ENCODE measurements around the gene TIMM17A. TPM values are rescaled to one million over a fixed set of nuclear protein-coding genes. Genes with fewer than 3 reads are reported as not detected.

Gene TIMM17A
- total and polyA plus RNA-seq, 2 of the 4 experiments (the other 2 are of a cell fraction) = 80.4 to 87.3 TPM

DNA sequence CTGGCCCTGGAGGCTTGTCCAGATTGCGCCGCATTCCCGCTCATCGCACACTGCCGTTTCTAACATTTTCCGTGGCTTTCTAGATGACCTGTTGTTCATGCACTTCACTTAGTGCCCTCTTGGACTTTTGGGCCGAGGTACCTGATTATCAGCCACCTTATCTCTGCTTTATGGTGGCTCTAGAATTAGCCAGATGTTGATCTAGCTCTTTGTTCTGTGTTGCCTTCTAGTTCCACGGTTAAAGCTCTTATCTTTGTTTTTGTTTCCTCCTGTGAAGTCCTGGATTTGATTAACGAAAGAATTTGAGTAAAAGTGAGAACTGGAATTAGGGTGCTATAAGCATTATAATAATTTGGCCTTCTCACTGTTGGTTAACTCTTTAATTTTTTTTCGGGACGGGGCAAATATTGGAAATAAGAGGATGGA lies 28.1 kb downstream of the TIMM17A start:
- peak overlapping the region; percentile 89 for H3K56ac ChIP-seq (ENCODE audit: extremely low read depth, insufficient read depth, low read length)
- H4K8ac ChIP-seq (ENCODE audit: low read depth in 2 of 2, low read length in 2 of 2) = peak overlapping the region; percentile 10 to 94; a peak in 3 of 4 replicates
- peak overlapping the region; percentile 95 for H4K5ac ChIP-seq (ENCODE audit: low read depth, low read length)
- no TSS peak for BruUV-seq (replicated peaks)
- peaks cover 2% of the 10 kb centered on the region for H3K4me1 ChIP-seq (ENCODE audit: control insufficient read depth, insufficient read depth, low read length)
- ATAC-seq (ENCODE audit: low read depth) = no peak
- H3K36me3 ChIP-seq (ENCODE audit: control insufficient read depth, insufficient read depth, low read length) = no peaks in the 10 kb centered on the region
- H3K27me3 ChIP-seq (ENCODE audit: control insufficient read depth, insufficient read depth, low read length) = no peaks in the 10 kb centered on the region
- 0 out of 2 replicates have a peak overlapping the region, but pooled peaks have one; percentile 56 for H2BK120ac ChIP-seq (ENCODE audit: low read depth, low read length)
- H3K14ac ChIP-seq (replicated peaks; ENCODE audit: low read depth, low read length) = peak overlapping the region; percentile 98
- ChIA-PET POLR2A (ENCODE audit: unreplicated experiment) (no interaction called here), CTCF (interaction anchor here (1.5 kb wide), 1 partner anchor 87 kb away, joined by 6 read pairs; no protein-coding TSS in a partner anchor)
- TF ChIP-seq MAZ (IDR thresholded peaks at IDR 0.05; ENCODE audit: borderline replicate concordance, low read depth, low read length) (no peak), SMC3 (IDR thresholded peaks at IDR 0.05; ENCODE audit: low read depth, low read length) (no peak), RCOR1 (IDR thresholded peaks at IDR 0.05; ENCODE audit: insufficient replicate concordance, low read length) (no peak), CEBPB (IDR thresholded peaks at IDR 0.05; ENCODE audit: low read depth, low read length) (no peak), ELK1 (IDR thresholded peaks at IDR 0.05; ENCODE audit: borderline replicate concordance, low read depth, low read length) (no peak), NFE2L2 (IDR thresholded peaks at IDR 0.05; ENCODE audit: low read depth, low read length) (no peak), RAD21 (IDR thresholded peaks at IDR 0.05; ENCODE audit: low read length) (no peak)
- TF ChIP-seq, protein P1, sequence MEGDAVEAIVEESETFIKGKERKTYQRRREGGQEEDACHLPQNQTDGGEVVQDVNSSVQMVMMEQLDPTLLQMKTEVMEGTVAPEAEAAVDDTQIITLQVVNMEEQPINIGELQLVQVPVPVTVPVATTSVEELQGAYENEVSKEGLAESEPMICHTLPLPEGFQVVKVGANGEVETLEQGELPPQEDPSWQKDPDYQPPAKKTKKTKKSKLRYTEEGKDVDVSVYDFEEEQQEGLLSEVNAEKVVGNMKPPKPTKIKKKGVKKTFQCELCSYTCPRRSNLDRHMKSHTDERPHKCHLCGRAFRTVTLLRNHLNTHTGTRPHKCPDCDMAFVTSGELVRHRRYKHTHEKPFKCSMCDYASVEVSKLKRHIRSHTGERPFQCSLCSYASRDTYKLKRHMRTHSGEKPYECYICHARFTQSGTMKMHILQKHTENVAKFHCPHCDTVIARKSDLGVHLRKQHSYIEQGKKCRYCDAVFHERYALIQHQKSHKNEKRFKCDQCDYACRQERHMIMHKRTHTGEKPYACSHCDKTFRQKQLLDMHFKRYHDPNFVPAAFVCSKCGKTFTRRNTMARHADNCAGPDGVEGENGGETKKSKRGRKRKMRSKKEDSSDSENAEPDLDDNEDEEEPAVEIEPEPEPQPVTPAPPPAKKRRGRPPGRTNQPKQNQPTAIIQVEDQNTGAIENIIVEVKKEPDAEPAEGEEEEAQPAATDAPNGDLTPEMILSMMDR (conservative IDR thresholded peaks at IDR 0.05; ENCODE audit: low read depth, low read length) = no peak
- 17% methylated on average over 1 of the region's 11 CpGs; no CpG with 5 or more reads in 1 of the 2 experiments for WGBS, 2 experiments (ENCODE audit: extremely low coverage in 2 of 2, insufficient read length in 1 of 2)
- peaks cover 13 to 52% of the 10 kb centered on the region in 2 experiments for H3K79me1 ChIP-seq (ENCODE audit: low read depth in 1 of 2, low read length in 2 of 2)
- H3K9ac ChIP-seq (ENCODE audit: low read depth, low read length) = peak overlapping the region; percentile 99
- H3K9me1 ChIP-seq (ENCODE audit: insufficient read depth, low read length) = peaks cover 12% of the 10 kb centered on the region; the same call in 1 of the 2 replicates
- H3K4me2 ChIP-seq (ENCODE audit: low read depth, low read length) = peak overlapping the region; percentile 98
- peak overlapping the region; percentile 83; the same call in 1 of the 2 replicates for H2AK5ac ChIP-seq (ENCODE audit: low read depth, low read length)
- peak overlapping the region; percentile 91; the same call in 1 of the 2 replicates for H3K18ac ChIP-seq (ENCODE audit: low read depth, low read length)
- no peak overlapping the region for H2BK20ac ChIP-seq (ENCODE audit: low read depth, low read length)
- intact Hi-C loops (cut with micrococcal nuclease) = no loop called here
- peak overlapping the region; percentile 95 for H3K4ac ChIP-seq (ENCODE audit: low read depth, low read length)
- peak overlapping the region; percentile 88 for H3K27ac ChIP-seq (ENCODE audit: insufficient read depth, low read length)
- peak overlapping the region; percentile 97 for H3K23ac ChIP-seq (ENCODE audit: low read depth, low read length)
- H2BK15ac ChIP-seq (ENCODE audit: low read depth, low read length) = no peak overlapping the region
- H2BK5ac ChIP-seq (ENCODE audit: low read depth, low read length, poor library complexity, severe bottlenecking) = peak overlapping the region; percentile 89
- H3K4me3 ChIP-seq (ENCODE audit: insufficient read depth, low read depth, low read length) = peak overlapping the region; percentile 98
- H3K9me3 ChIP-seq (ENCODE audit: control insufficient read depth, insufficient read depth, low read length) = no peaks in the 10 kb centered on the region
- peak overlapping the region; percentile 77 for H4K91ac ChIP-seq (ENCODE audit: insufficient read depth, low read depth, low read length)
- no peak overlapping the region for H2AK9ac ChIP-seq (replicated peaks; ENCODE audit: low read depth, low read length, poor library complexity)
- peak overlapping the region; percentile 95 for H2AFZ ChIP-seq (replicated peaks; ENCODE audit: low read length, poor library complexity)
- H4K20me1 ChIP-seq (ENCODE audit: insufficient read depth, low read length) = no peaks in the 10 kb centered on the region; the same call in none of the 2 replicates
- dilution Hi-C loops (cut with HindIII; ENCODE audit: low sequenced_read_pairs, unreplicated experiment) = no loop called here
- DNase-seq = no peak
- in situ Hi-C loops (cut with MboI; ENCODE audit: low sequenced_read_pairs) = no loop called here

Measured in IMR-90 (cell line).